ENCODE data around the gene HSD17B1. TPM values are rescaled to one million over a fixed set of nuclear protein-coding genes. Genes with fewer than 3 reads are reported as not detected.

HSD17B1 gene
- total and polyA plus RNA-seq, 2 of the 13 experiments (the other 11 are each of a cell fraction or from before 2014, with no cell fraction given) = 0.54 to 0.93 TPM

- TF ChIP-seq ZNF318 (CRISPR knock-in tag; IDR thresholded peaks at IDR 0.05) = peak; percentile 86
- TF ChIP-seq DZIP1 (CRISPR knock-in tag; IDR thresholded peaks at IDR 0.05) = peak; percentile 90
- TF ChIP-seq ZNF724P (CRISPR knock-in tag; IDR thresholded peaks at IDR 0.05; ENCODE audit: borderline replicate concordance) = no peak
- peak; percentile 98 for TF ChIP-seq SIN3A (IDR thresholded peaks at IDR 0.05; ENCODE audit: borderline replicate concordance, low read depth, low read length)
- 0 out of 2 replicates have a peak, but pooled peaks have one; percentile 67 for TF ChIP-seq ZNF747 (CRISPR knock-in tag; IDR thresholded peaks at IDR 0.05; ENCODE audit: borderline replicate concordance)
- no peak for TF ChIP-seq MZF1 (CRISPR knock-in tag; IDR thresholded peaks at IDR 0.05; ENCODE audit: borderline replicate concordance)
- TF ChIP-seq FOXJ3 (CRISPR knock-in tag; IDR thresholded peaks at IDR 0.05; ENCODE audit: borderline replicate concordance) = peak; percentile 25; the same call in 1 of the 2 replicates
- TF ChIP-seq TSC22D2 (CRISPR knock-in tag; IDR thresholded peaks at IDR 0.05; ENCODE audit: borderline replicate concordance) = peak; percentile 16; the same call in 1 of the 2 replicates
- TF ChIP-seq ZNF607 (CRISPR knock-in tag; IDR thresholded peaks at IDR 0.05; ENCODE audit: borderline replicate concordance) = peak; percentile 29; the same call in 1 of the 2 replicates
- no peak for TF ChIP-seq ZBTB14 (CRISPR knock-in tag; IDR thresholded peaks at IDR 0.05)
- TF ChIP-seq RBFOX2 (IDR thresholded peaks at IDR 0.05; ENCODE audit: low read depth, low read length) = peak; percentile 89
- peak; percentile 96; the same call in 2 of the 3 replicates for TF ChIP-seq MXI1 (IDR thresholded peaks at IDR 0.05; ENCODE audit: borderline replicate concordance, low read depth, low read length)
- peak; percentile 46; the same call in 1 of the 2 replicates for TF ChIP-seq KAT7 (CRISPR knock-in tag; IDR thresholded peaks at IDR 0.05; ENCODE audit: borderline replicate concordance)
- 0 out of 2 replicates have a peak, but pooled peaks have one; percentile 30 for TF ChIP-seq TERF1 (CRISPR knock-in tag; IDR thresholded peaks at IDR 0.05)
Observed at GRCh38 chr17:42577532-42578281, 25.0 kb downstream of the HSD17B1 start, which contains the start of gene PSMC3IP (continued).
